ENCODE data around the gene CGNL1.
A peak's percentile ranks its signal among the peaks of the same experiment; 100 is the strongest.

The CGNL1 gene

GRCh38 chr15:57375827-57376695 is at the start of gene CGNL1:
Gene CGNL1, plus strand, starts transcription at chr15:57376505. Its CDS starts 61,495 bp downstream, at chr15:57438000.
- no peak for FAIRE-seq

GRCh38 chr15:57327985-57328471 is 48.3 kb upstream of the CGNL1 start:
- no peak for FAIRE-seq

DNA sequence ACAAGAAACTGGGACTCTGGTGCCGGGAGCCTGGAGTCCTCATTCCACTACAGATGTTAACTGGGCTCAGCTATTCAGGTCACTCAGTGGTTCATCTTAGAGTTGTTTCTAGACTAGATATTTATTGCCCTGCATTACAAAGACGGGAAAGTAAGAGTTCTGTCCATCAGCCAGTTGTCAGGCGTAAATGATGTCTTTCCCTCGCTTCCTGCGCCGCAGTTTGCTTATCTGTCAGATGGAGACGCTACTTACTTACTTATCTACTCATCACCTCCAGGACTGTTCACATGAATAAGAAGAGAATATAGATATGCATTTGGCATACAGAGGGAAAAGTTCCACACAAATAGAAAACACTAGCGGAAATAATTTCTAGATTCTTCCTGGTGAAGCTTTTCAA is 47.8 kb upstream of the CGNL1 start:
- no peak for FAIRE-seq

DNA sequence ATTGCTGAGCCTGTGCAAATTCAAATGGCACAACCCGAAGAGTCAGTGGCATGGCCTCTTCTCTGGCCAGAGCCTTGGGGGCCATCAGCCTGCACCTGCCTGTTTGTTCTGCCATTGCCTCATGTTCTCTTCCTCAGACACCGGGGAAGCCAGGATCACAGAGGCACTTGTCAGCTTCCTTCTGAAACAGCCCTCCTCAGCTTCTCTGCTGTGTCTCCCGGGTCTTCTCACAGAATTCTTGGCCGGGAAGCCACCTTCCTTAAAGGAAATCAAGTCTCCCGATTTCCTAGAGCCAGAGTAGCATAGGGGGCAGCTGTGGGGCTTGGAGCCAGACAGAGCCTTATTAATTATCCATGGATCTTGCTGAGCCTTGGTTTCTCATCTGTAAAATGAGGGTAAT is 47.4 kb upstream of the CGNL1 start:
- FAIRE-seq = no peak

DNA sequence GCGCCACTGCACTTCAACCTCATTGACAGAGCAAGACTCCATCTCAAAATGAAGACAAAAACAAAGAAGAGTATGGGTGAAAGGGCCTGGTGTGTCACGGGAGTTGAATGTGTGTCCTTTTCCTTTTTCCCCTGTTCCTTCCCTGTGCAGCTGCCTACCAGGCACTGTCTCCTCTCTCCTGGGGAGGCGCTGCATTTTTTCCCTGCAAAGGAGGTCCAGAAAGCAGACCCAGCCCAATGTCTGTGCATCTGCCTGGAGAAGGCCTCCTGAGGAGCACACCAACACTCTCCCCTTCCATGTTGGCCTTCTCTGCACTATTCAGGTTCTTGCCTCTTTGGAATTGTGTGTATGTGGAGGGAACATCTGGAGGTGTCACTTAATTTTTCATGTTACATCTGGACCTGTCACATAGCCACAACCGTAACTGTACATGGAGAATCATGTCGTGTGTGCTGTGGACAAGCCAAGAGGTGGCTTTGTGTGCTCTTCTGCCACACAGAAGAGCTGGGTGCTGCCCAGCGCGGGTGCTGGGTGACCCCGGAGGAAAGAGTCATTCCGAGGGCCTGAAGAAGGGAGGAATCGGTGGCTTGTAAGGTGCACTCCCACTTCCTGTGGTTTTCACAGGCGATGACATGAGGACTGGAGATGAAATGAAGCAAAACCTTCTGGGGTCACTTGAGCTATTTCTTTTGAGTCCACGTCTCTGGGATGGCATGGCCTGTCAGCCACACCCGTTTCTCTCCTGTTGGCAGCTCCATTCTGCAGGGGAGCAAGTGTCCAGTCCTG is 46.5 kb upstream of the CGNL1 start:
- FAIRE-seq = no peak

GRCh38 chr15:57330619-57331340 is 45.5 kb upstream of the CGNL1 start:
- no peak for FAIRE-seq

DNA sequence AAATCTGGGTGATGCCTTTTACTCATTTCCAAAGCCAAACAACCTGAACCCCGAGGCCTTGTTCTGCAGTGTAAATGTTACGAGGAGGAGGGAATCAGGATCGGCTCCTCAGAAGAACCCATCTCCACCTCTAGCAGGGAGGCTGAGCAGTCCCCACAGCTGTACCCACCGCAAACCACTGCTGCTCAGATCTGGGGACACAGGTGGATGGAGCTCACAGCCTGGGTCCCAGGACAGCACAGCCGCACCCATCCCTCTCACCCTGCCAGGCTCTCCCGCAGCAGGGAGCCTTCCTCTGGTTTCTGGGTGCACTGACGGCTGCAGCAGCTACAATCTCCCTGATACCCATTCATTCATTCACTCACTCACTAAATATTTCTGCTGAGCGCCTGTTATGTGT is 44.0 kb upstream of the CGNL1 start:
- no peak for FAIRE-seq

DNA sequence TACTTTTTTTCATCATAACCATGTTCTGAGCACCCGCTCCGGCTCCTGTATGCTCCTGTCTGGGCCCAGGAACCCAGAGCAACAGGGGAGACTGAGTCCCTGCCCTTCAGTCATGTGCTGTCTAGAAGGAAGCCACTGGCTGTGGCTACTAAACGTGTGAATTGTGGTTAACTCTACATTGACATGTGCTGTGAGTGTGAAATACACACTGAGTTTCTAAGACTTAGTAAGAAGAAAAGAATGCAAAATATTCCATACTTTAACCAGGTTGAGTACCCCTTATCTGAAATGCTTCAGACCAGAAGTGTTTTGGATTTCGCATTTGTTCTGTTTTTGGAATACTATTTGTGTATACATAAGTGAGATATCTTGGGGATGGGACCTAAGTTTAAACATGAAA is 42.8 kb upstream of the CGNL1 start:
- FAIRE-seq = no peak

- no peak for FAIRE-seq
Observed at GRCh38 chr15:57334257-57334656, 42.0 kb upstream of the CGNL1 start.

DNA sequence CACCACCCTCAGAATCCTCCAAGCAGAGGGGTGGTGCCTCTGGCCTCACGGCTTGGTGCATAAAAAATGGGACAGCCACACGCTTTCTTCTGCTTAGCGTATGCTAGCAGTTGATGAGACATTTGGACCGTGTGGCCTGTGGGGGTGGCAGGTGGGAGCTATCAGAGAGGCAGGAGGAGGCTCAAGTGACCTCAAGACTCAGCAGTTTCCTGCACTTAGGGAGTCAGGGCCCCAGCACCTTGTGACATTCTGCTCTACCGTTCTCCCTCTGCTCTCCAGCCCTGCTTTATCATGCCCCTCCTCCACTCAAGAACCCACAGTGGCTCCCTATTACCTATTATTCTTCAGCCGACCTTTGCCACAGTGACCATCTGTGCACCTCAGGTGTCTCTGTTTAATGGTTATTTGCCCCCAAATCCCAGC is 41.0 kb upstream of the CGNL1 start:
- no peak for FAIRE-seq

DNA sequence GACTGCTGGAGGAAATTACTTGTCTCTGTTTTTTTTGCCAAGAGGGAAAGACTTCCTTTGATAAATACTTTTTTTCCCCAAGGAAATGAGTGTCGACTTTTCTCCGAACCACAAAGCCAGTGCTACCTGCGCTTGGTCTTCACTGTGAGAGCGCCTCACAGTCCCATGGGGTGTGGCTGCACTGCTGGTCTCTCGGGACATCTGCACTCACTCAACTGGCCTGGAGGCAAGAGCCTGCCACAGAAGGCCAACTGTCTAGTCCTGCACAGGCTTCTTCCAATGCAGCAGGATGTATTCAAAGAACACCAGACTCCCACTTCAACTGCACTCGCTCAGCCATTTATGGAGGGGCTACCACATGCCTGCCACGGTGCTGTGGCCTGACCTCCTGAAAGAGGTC is 40.6 kb upstream of the CGNL1 start:
- FAIRE-seq = no peak

DNA sequence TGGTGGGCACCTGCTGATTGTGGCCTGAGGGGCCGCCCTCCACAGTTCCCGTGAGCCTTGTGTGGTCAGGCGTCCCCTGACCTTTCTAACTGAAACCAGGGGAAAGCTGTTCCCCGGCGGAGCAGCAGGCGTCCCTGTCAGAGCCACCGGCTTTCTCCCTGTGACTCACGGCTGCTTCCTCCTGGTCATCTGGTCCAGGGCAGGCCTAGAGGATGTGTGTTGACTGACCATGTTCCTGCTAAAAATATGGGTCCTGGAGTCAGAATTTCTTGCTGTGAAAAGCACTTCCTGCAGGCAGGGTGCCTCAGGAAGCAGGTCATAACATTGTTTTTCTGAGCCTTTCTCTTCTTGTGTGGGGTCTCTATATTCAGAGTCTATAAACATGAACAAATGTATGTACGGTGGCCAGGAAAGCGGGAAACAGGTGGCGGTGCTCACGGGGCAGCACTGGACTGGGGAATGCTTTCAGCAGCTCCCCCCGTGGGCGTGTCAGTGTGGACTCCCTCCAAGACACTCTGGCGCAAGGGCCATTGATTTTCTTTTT is 38.4 kb upstream of the CGNL1 start:
- no peak for FAIRE-seq

DNA sequence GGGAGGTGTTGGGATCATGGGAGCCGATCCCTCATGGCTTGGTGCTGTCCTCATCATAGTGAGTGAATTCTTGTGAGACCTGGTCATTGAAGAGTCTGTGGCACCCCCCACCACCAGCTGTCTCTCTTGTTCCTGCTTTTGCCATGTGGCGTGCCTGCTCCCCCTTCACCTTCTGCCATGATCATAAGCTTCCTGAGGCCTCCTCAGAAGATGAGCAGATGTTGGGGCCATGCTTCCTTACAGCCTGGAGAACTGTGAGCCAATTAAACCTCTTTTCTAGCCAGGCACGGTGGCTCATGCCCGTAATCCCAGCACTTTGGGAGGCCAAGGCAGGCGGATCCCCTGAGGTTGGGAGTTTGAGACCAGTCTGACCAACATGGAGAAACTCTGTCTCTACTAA is 37.0 kb upstream of the CGNL1 start:
- FAIRE-seq = no peak

DNA sequence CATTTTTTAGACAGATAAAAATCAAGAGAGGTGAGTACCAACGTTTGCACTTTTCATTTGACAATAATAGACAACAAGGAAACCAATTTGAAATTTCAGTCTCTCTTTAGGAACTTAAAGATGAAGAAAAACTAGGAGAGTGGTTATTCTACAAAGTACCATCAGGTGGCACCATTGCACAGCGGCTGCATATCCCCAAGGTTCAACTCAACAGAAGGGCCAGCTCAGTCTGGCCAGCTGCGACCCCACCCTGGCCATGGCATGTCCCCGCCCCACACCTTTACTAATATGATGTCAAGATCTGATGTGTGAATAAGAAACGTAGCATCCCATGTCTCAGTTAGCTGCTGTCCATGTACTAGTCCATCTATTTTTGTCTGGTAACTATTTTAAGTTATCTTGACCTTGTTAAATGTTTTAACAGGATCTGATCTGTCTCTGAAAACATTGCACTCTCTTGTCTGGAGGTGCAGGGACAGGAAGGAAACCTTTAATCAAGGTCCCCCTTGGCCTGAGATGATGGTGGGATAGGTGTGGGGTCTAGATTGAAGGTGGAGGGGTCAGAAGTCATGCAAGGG is 35.5 kb upstream of the CGNL1 start:
- FAIRE-seq = peak; percentile 41

GRCh38 chr15:57343048-57343447 is 33.3 kb upstream of the CGNL1 start:
- no peak for FAIRE-seq

DNA sequence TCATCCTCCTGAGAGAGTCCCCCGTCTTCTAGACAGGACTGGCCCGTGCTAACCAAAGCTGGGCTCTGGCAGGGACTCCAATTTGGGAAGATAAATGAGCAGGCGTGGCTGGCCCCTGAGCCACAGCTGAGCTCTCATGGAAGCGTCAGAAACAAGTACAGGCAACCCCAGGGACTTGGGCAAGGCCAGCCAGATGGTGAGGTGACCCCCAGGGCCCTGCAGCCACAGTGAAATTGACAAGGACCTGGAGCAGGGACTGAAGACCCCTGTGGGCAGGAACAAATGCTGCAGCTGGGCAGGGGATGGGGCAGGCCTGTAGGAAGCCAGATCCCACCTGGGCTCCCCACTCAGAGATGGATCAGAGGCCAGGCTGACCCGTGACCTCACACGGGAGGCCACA is 32.8 kb upstream of the CGNL1 start:
- no peak for FAIRE-seq

DNA sequence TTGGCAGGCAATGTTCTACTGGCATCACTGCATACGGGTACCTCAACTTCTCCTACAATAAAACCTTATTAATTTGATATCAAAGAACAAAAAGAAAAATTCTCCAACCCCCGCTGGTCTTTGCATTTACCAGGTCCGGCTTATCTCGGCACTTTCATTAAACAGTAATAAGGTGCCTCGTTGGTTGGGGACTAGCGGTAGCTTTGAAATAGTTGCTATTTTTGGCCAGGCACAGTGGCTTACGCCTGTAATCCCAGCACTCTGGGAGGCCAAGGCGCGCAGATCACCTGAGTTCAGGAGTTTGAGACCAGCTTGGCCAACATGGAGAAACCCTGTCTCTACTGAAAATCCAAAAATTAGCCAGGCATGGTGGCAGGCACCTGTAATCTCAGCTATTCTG is 32.0 kb upstream of the CGNL1 start:
- no peak for FAIRE-seq

- no peak for FAIRE-seq
Observed at GRCh38 chr15:57345584-57345983, 30.7 kb upstream of the CGNL1 start.

GRCh38 chr15:57348081-57348480 is 28.2 kb upstream of the CGNL1 start:
- FAIRE-seq = no peak

- no peak for FAIRE-seq
Observed at GRCh38 chr15:57352535-57353316, 23.6 kb upstream of the CGNL1 start.

- no peak for FAIRE-seq
Observed at GRCh38 chr15:57353317-57353804, 22.9 kb upstream of the CGNL1 start.
